ENCODE results near the gene MAP1B.
"Not testable (repeated sequence)": the region's sequence is repeated elsewhere in the genome, so short reads cannot be mapped to it uniquely, and the experiment has no call there.

The MAP1B gene

DNA sequence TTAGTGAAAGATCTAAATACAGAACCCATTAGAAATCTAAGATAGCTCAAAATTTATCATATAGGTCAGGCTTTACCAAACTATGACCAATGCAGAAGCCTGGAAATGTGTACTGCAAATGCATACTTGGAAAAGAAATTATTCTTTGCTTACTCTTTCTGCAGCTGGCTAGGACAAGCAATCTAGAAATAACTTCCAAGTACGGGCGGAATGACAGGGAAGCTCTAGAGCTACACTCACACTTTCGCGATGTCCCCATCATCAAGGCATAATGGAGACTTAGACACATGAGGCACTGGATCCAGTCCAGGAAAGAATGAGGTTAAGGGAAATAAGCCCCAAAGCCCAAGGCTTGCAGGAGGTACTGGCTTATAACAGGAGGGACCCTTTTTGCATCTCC lies 22.4 kb upstream of the MAP1B start:
- intact Hi-C loops (cut with DNase I; ENCODE audit: low total_unique reads): no loop called here

DNA sequence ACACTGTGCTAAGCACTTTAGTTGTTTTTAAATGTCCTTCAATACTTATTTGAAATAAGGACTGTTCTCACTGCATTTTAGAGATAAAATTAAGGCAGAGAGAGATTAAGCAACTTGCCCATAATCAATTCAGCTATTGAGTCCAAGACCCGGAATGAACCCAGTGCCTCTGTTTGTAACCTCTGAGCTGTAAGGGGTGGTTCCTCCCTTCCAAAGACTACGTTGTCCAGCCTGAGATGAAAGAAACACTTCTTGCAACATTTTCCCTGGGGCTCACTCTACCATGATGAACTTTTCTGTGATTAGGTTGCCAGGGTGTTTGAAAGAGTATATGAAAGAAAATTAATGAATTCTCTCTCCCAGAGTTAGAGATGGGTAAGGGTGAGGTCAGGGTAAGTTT lies 22.0 kb upstream of the MAP1B start:
- H3K4me3 ChIP-seq: no peak overlapping the region
- no peak for DNase-seq
- intact Hi-C loops (cut with DNase I; ENCODE audit: low total_unique reads): no loop called here
- peaks cover 0 to 12% (median 3%) of the 10 kb centered on the region in 4 donors for H3K4me1 ChIP-seq
- no peaks in the 10 kb centered on the region for H3K27me3 ChIP-seq
- TF ChIP-seq, protein P1, sequence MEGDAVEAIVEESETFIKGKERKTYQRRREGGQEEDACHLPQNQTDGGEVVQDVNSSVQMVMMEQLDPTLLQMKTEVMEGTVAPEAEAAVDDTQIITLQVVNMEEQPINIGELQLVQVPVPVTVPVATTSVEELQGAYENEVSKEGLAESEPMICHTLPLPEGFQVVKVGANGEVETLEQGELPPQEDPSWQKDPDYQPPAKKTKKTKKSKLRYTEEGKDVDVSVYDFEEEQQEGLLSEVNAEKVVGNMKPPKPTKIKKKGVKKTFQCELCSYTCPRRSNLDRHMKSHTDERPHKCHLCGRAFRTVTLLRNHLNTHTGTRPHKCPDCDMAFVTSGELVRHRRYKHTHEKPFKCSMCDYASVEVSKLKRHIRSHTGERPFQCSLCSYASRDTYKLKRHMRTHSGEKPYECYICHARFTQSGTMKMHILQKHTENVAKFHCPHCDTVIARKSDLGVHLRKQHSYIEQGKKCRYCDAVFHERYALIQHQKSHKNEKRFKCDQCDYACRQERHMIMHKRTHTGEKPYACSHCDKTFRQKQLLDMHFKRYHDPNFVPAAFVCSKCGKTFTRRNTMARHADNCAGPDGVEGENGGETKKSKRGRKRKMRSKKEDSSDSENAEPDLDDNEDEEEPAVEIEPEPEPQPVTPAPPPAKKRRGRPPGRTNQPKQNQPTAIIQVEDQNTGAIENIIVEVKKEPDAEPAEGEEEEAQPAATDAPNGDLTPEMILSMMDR (IDR thresholded peaks at IDR 0.05): no peak
- no peak overlapping the region for H3K27ac ChIP-seq
- H3K36me3 ChIP-seq: no peaks in the 10 kb centered on the region
- no peaks in the 10 kb centered on the region for H3K9me3 ChIP-seq

More for the DNA sequence above, 22.4 kb upstream of the MAP1B start:
- Histone ChIP-seq H3K4me3 (no peak overlapping the region), H3K4me1 (peaks cover 0 to 12% (median 3%) of the 10 kb centered on the region in 4 donors), H3K9me3 (no peaks in the 10 kb centered on the region), H3K27me3 (no peaks in the 10 kb centered on the region), H3K36me3 (no peaks in the 10 kb centered on the region), H3K27ac (no peak overlapping the region)
- DNase-seq: no peak
- TF ChIP-seq, protein P1 (IDR thresholded peaks at IDR 0.05): no peak

DNA sequence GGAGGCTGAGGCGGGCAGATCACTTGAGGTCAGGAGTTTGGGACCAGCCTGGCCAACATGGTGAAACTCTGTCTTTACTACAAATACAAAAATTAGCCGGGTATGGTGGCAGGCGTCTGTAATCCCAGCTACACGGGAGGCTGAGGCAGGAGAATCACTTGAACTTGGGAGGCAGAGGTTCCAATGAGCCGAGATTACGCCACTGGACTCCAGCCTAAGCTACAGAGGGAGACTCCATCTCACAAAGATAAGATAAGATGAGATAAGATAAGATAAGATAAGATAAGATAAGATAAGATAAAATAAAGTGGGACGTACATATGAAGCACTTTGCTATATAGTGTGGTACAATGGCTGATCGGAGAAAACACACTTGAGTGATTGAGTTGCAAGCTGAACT lies 17.6 kb upstream of the MAP1B start:
- H3K4me1 ChIP-seq; H3K27me3 ChIP-seq; H3K27ac ChIP-seq; intact Hi-C loops (cut with DNase I; ENCODE audit: low total_unique reads); DNase-seq; H3K9me3 ChIP-seq; H3K36me3 ChIP-seq; H3K4me3 ChIP-seq: not testable (repeated sequence)

DNA sequence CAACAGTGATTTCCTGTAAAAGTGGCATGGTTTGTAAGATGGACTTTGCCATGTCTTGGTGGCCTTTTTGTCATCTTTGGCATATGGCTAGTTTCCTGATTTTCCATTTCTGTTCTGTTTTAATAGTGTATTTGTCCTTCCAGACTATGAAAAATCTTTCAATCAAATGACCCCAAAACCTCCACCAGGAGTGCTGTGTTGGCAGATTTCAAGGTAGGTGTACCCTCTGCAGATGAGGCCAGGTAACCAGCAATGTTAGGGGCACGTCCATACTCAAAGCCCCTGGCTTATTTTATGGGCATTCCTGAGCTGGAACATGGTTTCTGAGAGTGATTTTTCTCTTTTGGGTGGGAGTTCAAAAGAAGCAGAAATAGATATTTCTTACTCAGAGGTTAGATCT lies 15.2 kb upstream of the MAP1B start:
- H3K27ac ChIP-seq: no peak overlapping the region
- intact Hi-C loops (cut with DNase I; ENCODE audit: low total_unique reads): no loop called here
- no peak overlapping the region for H3K4me3 ChIP-seq
- TF ChIP-seq, protein P1 (IDR thresholded peaks at IDR 0.05): no peak
- no peaks in the 10 kb centered on the region for H3K36me3 ChIP-seq
- no peaks in the 10 kb centered on the region for H3K4me1 ChIP-seq
- no peak for DNase-seq
- no peaks in the 10 kb centered on the region for H3K9me3 ChIP-seq
- no peaks in the 10 kb centered on the region for H3K27me3 ChIP-seq

DNA sequence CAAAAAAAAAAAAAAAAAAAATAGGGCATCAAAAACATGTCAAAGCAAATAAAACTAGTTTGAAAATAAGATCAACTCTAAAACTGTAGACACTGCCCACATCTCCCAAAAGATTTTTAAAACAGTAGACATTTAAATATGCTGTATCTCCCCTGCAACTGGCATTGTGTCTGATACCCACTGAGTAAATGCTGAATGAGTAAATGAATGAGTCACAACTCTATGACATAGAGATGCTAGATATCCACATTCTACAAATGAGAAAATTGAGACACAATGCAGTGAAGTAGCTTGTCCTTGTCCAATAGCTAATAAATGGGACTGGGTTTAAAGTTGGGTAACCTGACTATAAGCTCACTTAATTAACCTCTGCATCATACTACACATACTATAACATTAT lies 14.1 kb upstream of the MAP1B start:
- Histone ChIP-seq H3K36me3 (no peaks in the 10 kb centered on the region), H3K9me3 (no peaks in the 10 kb centered on the region), H3K4me1 (no peaks in the 10 kb centered on the region), H3K4me3 (no peak overlapping the region), H3K27ac (no peak overlapping the region), H3K27me3 (no peaks in the 10 kb centered on the region)
- intact Hi-C loops (cut with DNase I; ENCODE audit: low total_unique reads): no loop called here
- no peak for DNase-seq
- TF ChIP-seq, protein P1 (IDR thresholded peaks at IDR 0.05): no peak

DNA sequence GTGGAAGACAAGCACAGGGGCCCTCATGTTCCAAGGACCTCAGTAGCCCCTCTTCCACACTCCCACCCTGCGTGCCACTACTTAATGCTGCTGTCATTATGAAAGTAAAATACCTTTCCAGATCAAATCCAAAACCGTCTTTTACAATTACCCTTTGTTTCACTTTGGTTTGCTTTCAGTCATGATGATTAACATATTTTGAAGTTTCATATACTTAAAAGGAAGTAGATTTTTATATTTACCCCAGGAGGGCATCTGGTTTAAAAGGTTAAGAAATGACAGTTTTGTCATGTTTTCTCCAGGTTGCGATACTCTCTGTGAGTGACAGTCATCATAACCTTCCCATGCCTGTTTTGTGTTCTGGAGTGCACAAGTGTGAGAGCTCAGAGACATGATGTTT lies 13.5 kb upstream of the MAP1B start:
- intact Hi-C loops (cut with DNase I; ENCODE audit: low total_unique reads): no loop called here
- H3K9me3 ChIP-seq: no peaks in the 10 kb centered on the region
- no peak overlapping the region for H3K4me3 ChIP-seq
- no peak for DNase-seq
- TF ChIP-seq, protein P1 (IDR thresholded peaks at IDR 0.05): no peak
- H3K27ac ChIP-seq: no peak overlapping the region
- H3K27me3 ChIP-seq: no peaks in the 10 kb centered on the region
- no peaks in the 10 kb centered on the region for H3K36me3 ChIP-seq
- no peaks in the 10 kb centered on the region for H3K4me1 ChIP-seq
